ENCODE results near the gene RNF224. TPM values are rescaled to one million over a fixed set of nuclear protein-coding genes. Genes with fewer than 3 reads are reported as not detected.

Gene RNF224
- total and polyA plus RNA-seq, 2 of the 13 experiments (the other 11 are each of a cell fraction or from before 2014, with no cell fraction given), result 0.09 TPM; not detected in 1

GRCh38 chr9:137241490-137242268 is 14.4 kb downstream of the RNF224 start (continued):
- TF ChIP-seq ZNF367 (CRISPR knock-in tag; IDR thresholded peaks at IDR 0.05; ENCODE audit: borderline replicate concordance), result no peak; the same call in 1 of the 2 replicates
- no peak for TF ChIP-seq FOXK2 (IDR thresholded peaks at IDR 0.05)
- peak; percentile 49; the same call in 1 of the 2 replicates for TF ChIP-seq THRA (CRISPR knock-in tag; IDR thresholded peaks at IDR 0.05; ENCODE audit: borderline replicate concordance)
- no peak for TF ChIP-seq CHD2 (IDR thresholded peaks at IDR 0.05; ENCODE audit: low read depth, low read length)
- no peak for TF ChIP-seq ZNF224 (CRISPR knock-in tag; IDR thresholded peaks at IDR 0.05)
- TF ChIP-seq SALL1 (CRISPR knock-in tag; IDR thresholded peaks at IDR 0.05), result peak; percentile 55
- no peak for TF ChIP-seq ZNF878 (CRISPR knock-in tag; IDR thresholded peaks at IDR 0.05)
- peak; percentile 27; the same call in 1 of the 2 replicates for TF ChIP-seq ZMAT3 (CRISPR knock-in tag; conservative IDR thresholded peaks at IDR 0.05)
- TF ChIP-seq KDM1A (CRISPR knock-in tag; IDR thresholded peaks at IDR 0.05), result no peak
- 0 out of 2 replicates have a peak, but pooled peaks have one; percentile 84 for TF ChIP-seq ZNF20 (CRISPR knock-in tag; IDR thresholded peaks at IDR 0.05)
- TF ChIP-seq ZNF142 (CRISPR knock-in tag; IDR thresholded peaks at IDR 0.05), result no peak; the same call in 1 of the 2 replicates
- no peak for TF ChIP-seq MLLT10 (CRISPR knock-in tag; IDR thresholded peaks at IDR 0.05)
- no peak for TF ChIP-seq YEATS2 (CRISPR knock-in tag; IDR thresholded peaks at IDR 0.05; ENCODE audit: borderline replicate concordance)
- no peak for TF ChIP-seq FOXO1 (CRISPR knock-in tag; IDR thresholded peaks at IDR 0.05)
- no peak for TF ChIP-seq MAZ (IDR thresholded peaks at IDR 0.05; ENCODE audit: borderline replicate concordance, low read depth, low read length)
- TF ChIP-seq MAZ (CRISPR knock-in tag; IDR thresholded peaks at IDR 0.05; ENCODE audit: low read depth), result no peak
- no peak for TF ChIP-seq NCOR1 (IDR thresholded peaks at IDR 0.05; ENCODE audit: borderline replicate concordance, low read length)
- no peak; the same call in 1 of the 2 replicates for TF ChIP-seq IRX3 (CRISPR knock-in tag; IDR thresholded peaks at IDR 0.05; ENCODE audit: borderline replicate concordance, low read depth)
- no peak for TF ChIP-seq ZNF549 (CRISPR knock-in tag; IDR thresholded peaks at IDR 0.05)
- no peak for TF ChIP-seq NRL (CRISPR knock-in tag; IDR thresholded peaks at IDR 0.05; ENCODE audit: borderline replicate concordance)
- 0 out of 2 replicates have a peak, but pooled peaks have one; percentile 29 for TF ChIP-seq ZNF543 (CRISPR knock-in tag; IDR thresholded peaks at IDR 0.05)
- peak; percentile 16; the same call in 1 of the 2 replicates for TF ChIP-seq FOSL1 (CRISPR knock-in tag; IDR thresholded peaks at IDR 0.05; ENCODE audit: borderline replicate concordance)
- no peak for TF ChIP-seq ZBTB3 (CRISPR knock-in tag; IDR thresholded peaks at IDR 0.05; ENCODE audit: borderline replicate concordance, low read depth)
- peak; percentile 55 for TF ChIP-seq ZNF430 (CRISPR knock-in tag; IDR thresholded peaks at IDR 0.05)
